Activated CD8-positive, alpha-beta memory T cell treated with anti-CD3 and anti-CD28 coated beads for 36 hours (primary cell): ENCODE measurements around the gene NOXA1. TPM values are rescaled to one million over a fixed set of nuclear protein-coding genes. Genes with fewer than 3 reads are reported as not detected.

Experiments
- CTCF ChIA-PET: fragments of 350-600 bp; sonication (Branson Sonifier 250); formaldehyde crosslinking; loops from one replicate; lab custom pipeline; 2021; ENCODE audit warnings: antibody characterized with exemption; lab: Charles Lee
- POLR2A ChIA-PET: fragments of 350-600 bp; sonication (Branson Sonifier 250); formaldehyde crosslinking; loops from one replicate; lab custom pipeline; 2021; ENCODE audit warnings: antibody characterized with exemption; lab: Charles Lee
- total RNA-seq, 2 experiments: library from RNA; stranded (reverse); gene quantifications; one replicate each; pipeline ENCODE4 v1.2.3, GENCODE V29; 2021

The NOXA1 gene
- total RNA-seq, 2 experiments from 2014 or later: 0.40 to 0.67 TPM

- POLR2A ChIA-PET: no interaction called here
Observed at GRCh38 chr9:137456864-137457405, 33.7 kb downstream of the NOXA1 start.

GRCh38 chr9:137457406-137458193 is 34.4 kb downstream of the NOXA1 start:
- ChIA-PET CTCF (interaction anchor here (0.6 to 2.7 kb wide), 2 partner anchors 35 to 44 kb away, joined by 3 to 9 read pairs; partner anchors contain the start of genes EXD3 and NOXA1), POLR2A (no interaction called here)

More at GRCh38 chr9:137456864-137457405, 33.7 kb downstream of the NOXA1 start:
- CTCF ChIA-PET: interaction anchor here (2.7 kb wide), 1 partner anchor 34 kb away, joined by 9 read pairs; the partner anchor contains the start of genes EXD3 and NOXA1

- ChIA-PET CTCF (interaction anchor here (0.6 kb wide), 1 partner anchor 43 kb away, joined by 3 read pairs; no protein-coding TSS in a partner anchor), POLR2A (interaction anchor here (1.0 kb wide), 1 partner anchor 35 kb away, joined by 7 read pairs; the partner anchor contains the start of genes EXD3 and NOXA1)
Observed at GRCh38 chr9:137458194-137459151, 35.3 kb downstream of the NOXA1 start.

GRCh38 chr9:137459152-137459600 is 36.0 kb downstream of the NOXA1 start, which contains the start of gene NSMF:
TSS of gene NSMF (minus strand) at chr9:137459334. CDS start at chr9:137459102, 232 bp downstream.
- CTCF ChIA-PET: no interaction called here
- POLR2A ChIA-PET: interaction anchor here (0.6 to 1.0 kb wide), 2 partner anchors 11 to 36 kb away, joined by 3 to 7 read pairs; partner anchors contain the start of genes EXD3 and NOXA1

GRCh38 chr9:137459601-137460362 is 36.6 kb downstream of the NOXA1 start:
- CTCF ChIA-PET: interaction anchor here (0.8 kb wide), 1 partner anchor 37 kb away, joined by 5 read pairs; the partner anchor contains the start of genes EXD3 and NOXA1
- POLR2A ChIA-PET: interaction anchor here (0.6 to 1.0 kb wide), 2 partner anchors 11 to 37 kb away, joined by 3 to 7 read pairs; partner anchors contain the start of genes EXD3 and NOXA1

GRCh38 chr9:137460363-137461315 is 37.4 kb downstream of the NOXA1 start:
- CTCF ChIA-PET: interaction anchor here (0.8 kb wide), 1 partner anchor 38 kb away, joined by 5 read pairs; the partner anchor contains the start of genes EXD3 and NOXA1
- POLR2A ChIA-PET: no interaction called here

- CTCF ChIA-PET: interaction anchor here (1.3 kb wide), 1 partner anchor 39 kb away, joined by 4 read pairs; the partner anchor contains the start of genes EXD3 and NOXA1
Observed at GRCh38 chr9:137461316-137461662, 38.1 kb downstream of the NOXA1 start.

GRCh38 chr9:137461663-137462395 is 38.6 kb downstream of the NOXA1 start:
- CTCF ChIA-PET: interaction anchor here (1.3 kb wide), 1 partner anchor 39 kb away, joined by 4 read pairs; the partner anchor contains the start of genes EXD3 and NOXA1

More at GRCh38 chr9:137461316-137461662, 38.1 kb downstream of the NOXA1 start:
- POLR2A ChIA-PET: interaction anchor here (0.8 kb wide), 1 partner anchor 38 kb away, joined by 3 read pairs; the partner anchor contains the start of genes EXD3 and NOXA1

GRCh38 chr9:137462396-137462985 is 39.3 kb downstream of the NOXA1 start:
- POLR2A ChIA-PET: interaction anchor here (0.9 kb wide), 1 partner anchor 222 kb away, joined by 3 read pairs; the partner anchor contains the start of gene TUBB4B
- CTCF ChIA-PET: interaction anchor here (0.6 to 1.5 kb wide), 3 partner anchors 40 to 1002 kb away, joined by 3 to 4 read pairs (median 3); partner anchors contain the start of genes EXD3 and NOXA1

More at GRCh38 chr9:137461663-137462395, 38.6 kb downstream of the NOXA1 start:
- POLR2A ChIA-PET: interaction anchor here (0.8 to 0.9 kb wide), 2 partner anchors 39 to 221 kb away, joined by 3 read pairs; partner anchors contain the start of genes EXD3, NOXA1 and TUBB4B

GRCh38 chr9:137462986-137463930 is 40.1 kb downstream of the NOXA1 start:
- ChIA-PET CTCF (interaction anchor here (0.5 to 1.5 kb wide), 3 partner anchors 74 to 1003 kb away, joined by 3 to 5 read pairs (median 3); partner anchors contain the start of gene SAPCD2), POLR2A (interaction anchor here (0.9 kb wide), 1 partner anchor 222 kb away, joined by 3 read pairs; the partner anchor contains the start of gene TUBB4B)

- ChIA-PET CTCF (interaction anchor here (1.5 kb wide), 1 partner anchor 73 kb away, joined by 3 read pairs; no protein-coding TSS in a partner anchor), POLR2A (no interaction called here)
Observed at GRCh38 chr9:137463931-137464290, 40.7 kb downstream of the NOXA1 start.

GRCh38 chr9:137464291-137464999 is 41.3 kb downstream of the NOXA1 start:
- POLR2A ChIA-PET: no interaction called here
- CTCF ChIA-PET: no interaction called here
